ENCODE results near the gene TMEM252. TPM values are rescaled to one million over a fixed set of nuclear protein-coding genes. Genes with fewer than 3 reads are reported as not detected.

Gene TMEM252
- total RNA-seq, 1 experiment from 2014 or later, result not detected

DNA sequence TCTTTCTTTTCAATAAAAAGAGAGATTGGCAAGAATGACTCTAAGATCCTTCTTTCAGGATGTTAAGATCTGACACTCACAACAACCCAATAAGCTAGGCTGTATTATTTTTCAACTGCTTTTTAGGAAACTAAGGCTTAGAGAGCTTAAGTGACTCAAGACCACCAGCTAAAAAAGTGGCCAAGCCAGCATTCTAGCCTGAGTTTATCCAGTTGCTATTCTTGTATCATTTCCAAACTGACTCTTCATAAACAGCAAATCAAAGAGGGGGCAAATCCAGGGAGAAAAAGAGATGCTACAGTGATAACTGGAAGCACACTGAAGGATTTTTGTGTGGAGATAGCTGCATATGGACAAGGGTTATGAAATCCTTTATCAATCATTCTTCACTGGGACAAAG lies 47.1 kb downstream of the TMEM252 start:
- no TSS peak for BruUV-seq (replicated peaks)
- H3K27me3 Mint-ChIP-seq (ENCODE audit: unreplicated experiment), result peaks cover 54% of the 10 kb centered on the region
- intact Hi-C loops (cut with micrococcal nuclease; ENCODE audit: unreplicated experiment), result no loop called here

DNA sequence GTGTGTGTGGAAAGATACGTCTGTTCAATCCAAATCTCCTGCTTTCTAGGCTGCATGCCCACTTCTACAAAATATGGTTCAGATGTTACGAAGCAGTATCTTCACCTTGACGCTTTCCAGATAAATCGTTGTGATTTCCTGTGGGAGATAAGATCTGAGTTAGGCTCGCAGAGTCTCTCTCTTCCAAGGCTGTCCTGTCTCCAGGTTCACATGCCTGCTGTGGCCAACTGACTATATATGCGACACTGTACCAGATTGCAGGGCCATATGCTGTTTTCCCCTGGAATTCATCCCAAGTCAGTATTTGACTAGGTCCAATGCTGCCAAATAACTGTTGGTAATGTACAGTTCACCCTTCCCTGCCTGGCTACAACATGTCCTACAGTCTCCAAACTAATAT lies 47.9 kb downstream of the TMEM252 start:
- no peaks in the 10 kb centered on the region for H3K4me1 Mint-ChIP-seq (ENCODE audit: low read depth, unreplicated experiment)
- H3K27ac Mint-ChIP-seq (ENCODE audit: unreplicated experiment), result no peak overlapping the region
- no TSS peak for BruUV-seq (replicated peaks)
- no peaks in the 10 kb centered on the region for H3K9me3 Mint-ChIP-seq (ENCODE audit: low read depth, unreplicated experiment)
- no peak overlapping the region for H3K4me3 Mint-ChIP-seq (ENCODE audit: low read depth, unreplicated experiment)
- CTCF ChIA-PET, result no interaction called here
- intact Hi-C loops (cut with micrococcal nuclease; ENCODE audit: unreplicated experiment), result no loop called here
- H3K36me3 Mint-ChIP-seq (ENCODE audit: insufficient read depth, unreplicated experiment), result no peaks in the 10 kb centered on the region
- TF ChIP-seq, protein P1, sequence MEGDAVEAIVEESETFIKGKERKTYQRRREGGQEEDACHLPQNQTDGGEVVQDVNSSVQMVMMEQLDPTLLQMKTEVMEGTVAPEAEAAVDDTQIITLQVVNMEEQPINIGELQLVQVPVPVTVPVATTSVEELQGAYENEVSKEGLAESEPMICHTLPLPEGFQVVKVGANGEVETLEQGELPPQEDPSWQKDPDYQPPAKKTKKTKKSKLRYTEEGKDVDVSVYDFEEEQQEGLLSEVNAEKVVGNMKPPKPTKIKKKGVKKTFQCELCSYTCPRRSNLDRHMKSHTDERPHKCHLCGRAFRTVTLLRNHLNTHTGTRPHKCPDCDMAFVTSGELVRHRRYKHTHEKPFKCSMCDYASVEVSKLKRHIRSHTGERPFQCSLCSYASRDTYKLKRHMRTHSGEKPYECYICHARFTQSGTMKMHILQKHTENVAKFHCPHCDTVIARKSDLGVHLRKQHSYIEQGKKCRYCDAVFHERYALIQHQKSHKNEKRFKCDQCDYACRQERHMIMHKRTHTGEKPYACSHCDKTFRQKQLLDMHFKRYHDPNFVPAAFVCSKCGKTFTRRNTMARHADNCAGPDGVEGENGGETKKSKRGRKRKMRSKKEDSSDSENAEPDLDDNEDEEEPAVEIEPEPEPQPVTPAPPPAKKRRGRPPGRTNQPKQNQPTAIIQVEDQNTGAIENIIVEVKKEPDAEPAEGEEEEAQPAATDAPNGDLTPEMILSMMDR (IDR thresholded peaks at IDR 0.05; ENCODE audit: unreplicated experiment), result no peak
- no peak for DNase-seq
- peaks cover 52% of the 10 kb centered on the region for H3K27me3 Mint-ChIP-seq (ENCODE audit: unreplicated experiment)

More for the DNA sequence above, 47.1 kb downstream of the TMEM252 start:
- TF ChIP-seq, protein P1 (IDR thresholded peaks at IDR 0.05; ENCODE audit: unreplicated experiment), result no peak
- no peaks in the 10 kb centered on the region for H3K9me3 Mint-ChIP-seq (ENCODE audit: low read depth, unreplicated experiment)
- no peak overlapping the region for H3K27ac Mint-ChIP-seq (ENCODE audit: unreplicated experiment)
- H3K4me3 Mint-ChIP-seq (ENCODE audit: low read depth, unreplicated experiment), result no peak overlapping the region
- CTCF ChIA-PET, result no interaction called here
- DNase-seq, result no peak
- H3K36me3 Mint-ChIP-seq (ENCODE audit: insufficient read depth, unreplicated experiment), result no peaks in the 10 kb centered on the region
- no peaks in the 10 kb centered on the region for H3K4me1 Mint-ChIP-seq (ENCODE audit: low read depth, unreplicated experiment)

DNA sequence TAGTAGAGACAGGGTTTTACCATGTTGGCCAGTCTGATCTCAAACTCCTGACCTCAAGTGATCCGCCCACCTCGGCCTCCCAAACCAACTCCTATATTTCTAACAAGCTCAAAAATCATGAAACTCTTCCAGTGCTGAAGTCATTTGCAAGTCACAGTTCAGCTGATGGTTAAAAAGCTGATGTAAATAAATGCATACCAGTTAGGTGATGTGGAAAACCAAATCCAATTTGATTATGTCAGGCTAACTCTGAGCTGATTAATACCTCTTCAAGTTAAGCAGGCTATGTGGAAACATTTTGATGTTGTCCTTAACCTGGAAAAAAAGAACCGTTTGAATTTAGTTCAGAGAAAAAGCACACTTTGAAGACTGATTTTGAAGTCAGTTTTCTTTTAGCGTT lies 51.0 kb downstream of the TMEM252 start:
- TF ChIP-seq, protein P1 (IDR thresholded peaks at IDR 0.05; ENCODE audit: unreplicated experiment), result no peak
- DNase-seq, result no peak
- Mint-ChIP-seq H3K36me3 (ENCODE audit: insufficient read depth, unreplicated experiment) (no peaks in the 10 kb centered on the region), H3K27ac (ENCODE audit: unreplicated experiment) (no peak overlapping the region), H3K4me3 (ENCODE audit: low read depth, unreplicated experiment) (no peak overlapping the region), H3K9me3 (ENCODE audit: low read depth, unreplicated experiment) (peaks cover 2% of the 10 kb centered on the region), H3K27me3 (ENCODE audit: unreplicated experiment) (peaks cover 52% of the 10 kb centered on the region), H3K4me1 (ENCODE audit: low read depth, unreplicated experiment) (no peaks in the 10 kb centered on the region)
- CTCF ChIA-PET, result interaction anchor here (1.1 kb wide), 1 partner anchor 10 kb away, joined by 3 read pairs; no protein-coding TSS in a partner anchor
- intact Hi-C loops (cut with micrococcal nuclease; ENCODE audit: unreplicated experiment), result no loop called here
- BruUV-seq (replicated peaks), result no TSS peak

DNA sequence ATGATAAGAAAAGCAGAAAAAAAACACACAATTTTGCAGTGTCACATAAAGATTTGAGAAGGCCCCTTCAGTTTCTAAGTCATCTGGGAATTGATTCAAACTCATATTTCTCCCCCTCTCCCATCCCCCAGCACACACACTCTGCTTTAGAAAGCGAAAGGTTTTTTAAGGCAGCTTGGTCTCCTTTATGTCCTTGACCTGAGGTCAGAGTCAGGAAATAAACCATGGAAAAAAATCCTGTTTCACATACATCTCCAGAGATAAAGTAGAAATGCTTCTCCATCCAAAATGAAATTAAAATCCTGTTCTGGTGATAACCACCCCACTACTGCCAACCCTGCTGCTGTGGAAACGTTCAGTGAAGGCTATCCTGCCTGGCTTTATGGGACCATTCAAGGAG lies 52.6 kb downstream of the TMEM252 start:
- CTCF ChIA-PET, result no interaction called here
- Mint-ChIP-seq H3K27me3 (ENCODE audit: unreplicated experiment) (peaks cover 56% of the 10 kb centered on the region), H3K9me3 (ENCODE audit: low read depth, unreplicated experiment) (peaks cover 2% of the 10 kb centered on the region), H3K4me3 (ENCODE audit: low read depth, unreplicated experiment) (no peak overlapping the region), H3K36me3 (ENCODE audit: insufficient read depth, unreplicated experiment) (no peaks in the 10 kb centered on the region), H3K4me1 (ENCODE audit: low read depth, unreplicated experiment) (no peaks in the 10 kb centered on the region), H3K27ac (ENCODE audit: unreplicated experiment) (no peak overlapping the region)
- no peak for DNase-seq
- TF ChIP-seq, protein P1 (IDR thresholded peaks at IDR 0.05; ENCODE audit: unreplicated experiment), result no peak
- intact Hi-C loops (cut with micrococcal nuclease; ENCODE audit: unreplicated experiment), result no loop called here
- no TSS peak for BruUV-seq (replicated peaks)

Other genes with a start within 250 kb of the TMEM252 start
- 0.95 and 1.2 TPM in 2 replicates for gene FOXD4L3, start 238.0 kb downstream of the TMEM252 start, total RNA-seq (2022)
- gene PGM5, start 184.3 kb downstream of the TMEM252 start, total RNA-seq (2022), result 0.87 TPM in 1 of 2 replicates, not detected in the other
- 8.6 and 9.0 TPM in 2 replicates for gene PIP5K1B, start 164.4 kb upstream of the TMEM252 start, total RNA-seq (2022)

Measured in Calu3 (cell line).